ENCODE data around the gene ACOT8.

The ACOT8 gene

GRCh38 chr20:45863543-45864470 lies 6.6 kb upstream of the ACOT8 start:
- no peak for TF ChIP-seq CTCF (IDR thresholded peaks at IDR 0.05; ENCODE audit: extremely low read depth, insufficient read depth, missing control alignments)
- DNase-seq (ENCODE audit: low spot score), result no peak
- in situ Hi-C loops (cut with MboI; ENCODE audit: low pct_unique_long_range_greater_than_20kb, low sequenced_read_pairs, unreplicated experiment), result no loop called here

DNA sequence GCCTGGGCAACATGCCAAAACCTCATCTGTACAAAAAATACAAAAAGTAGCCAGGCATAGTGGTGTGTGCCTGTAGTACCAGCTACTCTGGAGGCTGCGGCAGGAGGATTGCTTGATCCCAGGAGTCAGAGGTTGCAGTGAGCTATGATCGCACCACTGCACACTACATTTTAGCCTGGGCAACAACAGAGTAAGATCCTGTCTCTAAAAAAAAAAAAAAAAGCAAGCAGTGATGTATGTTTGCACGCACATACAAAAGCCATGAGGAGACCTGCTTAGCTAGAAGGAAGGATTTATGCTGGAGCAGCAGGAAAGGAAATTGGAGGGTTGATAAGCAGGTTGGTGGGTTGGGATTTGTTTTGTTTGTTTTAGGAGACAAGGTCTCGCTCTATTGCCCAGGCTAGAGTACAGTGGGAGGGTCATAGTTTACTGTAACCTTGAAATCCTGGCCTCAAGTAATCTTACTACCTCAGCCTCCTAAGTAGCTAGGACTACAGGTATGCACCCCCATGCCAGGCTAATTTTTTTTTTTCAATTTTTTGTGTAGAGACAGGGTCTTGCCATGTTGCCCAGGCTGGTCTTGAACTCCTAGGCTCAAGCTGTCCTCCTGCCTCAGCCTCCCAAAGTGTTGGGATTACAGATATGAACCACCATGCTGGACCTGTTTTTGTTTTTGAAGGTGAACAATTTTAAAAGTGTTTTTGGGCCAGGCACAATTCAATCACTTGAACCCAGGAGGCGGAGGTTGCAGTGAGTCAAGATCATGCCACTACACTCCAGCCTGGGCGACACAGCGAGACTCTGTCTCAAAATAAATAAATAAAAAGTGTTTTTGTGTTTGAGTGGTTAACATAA lies 4.3 kb upstream of the ACOT8 start:
- TF ChIP-seq CTCF (IDR thresholded peaks at IDR 0.05; ENCODE audit: extremely low read depth, insufficient read depth, missing control alignments), result no peak
- in situ Hi-C loops (cut with MboI; ENCODE audit: low pct_unique_long_range_greater_than_20kb, low sequenced_read_pairs, unreplicated experiment), result no loop called here
- DNase-seq (ENCODE audit: low spot score), result no peak

- TF ChIP-seq CTCF (IDR thresholded peaks at IDR 0.05; ENCODE audit: extremely low read depth, insufficient read depth, missing control alignments), result no peak
- in situ Hi-C loops (cut with MboI; ENCODE audit: low pct_unique_long_range_greater_than_20kb, low sequenced_read_pairs, unreplicated experiment), result no loop called here
- no peak for DNase-seq (ENCODE audit: low spot score)
Measured at GRCh38 chr20:45860560-45861220, 3.5 kb upstream of the ACOT8 start.

- no peak for DNase-seq (ENCODE audit: low spot score)
- no peak for TF ChIP-seq CTCF (IDR thresholded peaks at IDR 0.05; ENCODE audit: extremely low read depth, insufficient read depth, missing control alignments)
- in situ Hi-C loops (cut with MboI; ENCODE audit: low pct_unique_long_range_greater_than_20kb, low sequenced_read_pairs, unreplicated experiment), result no loop called here
Measured at GRCh38 chr20:45859916-45860315, 2.7 kb upstream of the ACOT8 start.

GRCh38 chr20:45857882-45858216 lies 657 bp upstream of the ACOT8 start:
- DNase-seq (ENCODE audit: low spot score), result peak; percentile 73
- in situ Hi-C loops (cut with MboI; ENCODE audit: low pct_unique_long_range_greater_than_20kb, low sequenced_read_pairs, unreplicated experiment), result no loop called here
- TF ChIP-seq CTCF (IDR thresholded peaks at IDR 0.05; ENCODE audit: extremely low read depth, insufficient read depth, missing control alignments), result no peak

- in situ Hi-C loops (cut with MboI; ENCODE audit: low pct_unique_long_range_greater_than_20kb, low sequenced_read_pairs, unreplicated experiment), result no loop called here
- no peak for DNase-seq (ENCODE audit: low spot score)
- TF ChIP-seq CTCF (IDR thresholded peaks at IDR 0.05; ENCODE audit: extremely low read depth, insufficient read depth, missing control alignments), result no peak
Measured at GRCh38 chr20:45853484-45853883, 3.7 kb downstream of the ACOT8 start.
